Measurements from ENCODE around the gene FHIT.

GRCh38 chr3:61141697-61142096, 109.6 kb downstream of the FHIT start:
- no peak for TF ChIP-seq CTCF (IDR thresholded peaks at IDR 0.05; ENCODE audit: low read depth, low read length, poor library complexity, severe bottlenecking)
- TF ChIP-seq EZH2phosphoT487 (IDR thresholded peaks at IDR 0.05; ENCODE audit: borderline replicate concordance, low read length) = no peak
